ENCODE measurements around the gene FHIP2A. TPM values are rescaled to one million over a fixed set of nuclear protein-coding genes. Genes with fewer than 3 reads are reported as not detected.
A peak's percentile ranks its signal among the peaks of the same experiment; 100 is the strongest.

The FHIP2A gene
- total and polyA plus RNA-seq, 3 donors from 2014 or later: 30.3 to 44.8 (median 39.8) TPM

DNA sequence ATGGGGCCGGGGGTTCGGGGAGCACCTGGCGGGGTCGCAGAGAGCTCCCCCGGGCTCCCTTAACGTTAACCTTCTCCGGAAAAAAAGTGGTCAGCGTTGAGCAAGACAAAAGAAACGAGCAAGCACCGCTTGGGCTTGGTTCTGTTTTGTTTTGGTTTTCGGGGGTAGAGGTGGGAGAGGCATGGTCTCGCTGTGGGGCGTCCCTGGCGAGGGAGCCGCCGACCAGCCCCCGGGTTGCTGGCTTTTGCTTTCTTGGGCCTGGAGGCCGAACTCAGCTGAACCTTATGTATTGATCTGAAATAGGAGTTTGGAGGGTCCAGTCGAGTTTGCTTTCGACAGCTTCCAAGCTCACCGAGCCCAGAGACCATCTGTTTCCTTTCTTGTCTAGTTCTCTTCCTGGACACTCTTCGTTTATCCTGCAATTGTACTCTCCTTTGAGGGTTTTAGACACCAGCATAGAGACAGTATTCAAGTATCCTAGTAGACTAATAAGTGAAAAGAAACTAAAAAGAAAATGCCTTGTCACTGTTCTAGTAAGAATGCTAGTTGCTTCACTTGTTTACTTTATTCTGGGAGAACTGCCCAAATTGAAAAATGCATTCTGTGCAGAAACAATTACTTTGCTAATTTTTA is 980 bp downstream of the FHIP2A start:
- WGBS, 2 donors: 0 to 1% methylated on average over 22 of the region's 22 CpGs
- Histone ChIP-seq H3K36me3 (ENCODE audit: low read depth, missing control alignments) (no peaks in the 10 kb centered on the region), H3K9me3 (no peaks in the 10 kb centered on the region), H3K27me3 (no peaks in the 10 kb centered on the region), H3K4me1 (peaks cover 9% of the 10 kb centered on the region), H3K27ac (peak overlapping the region; percentile 98 to 99), H3K4me3 (peak overlapping the region; percentile 91 to 94)
- intact Hi-C loops (cut with DNase I; ENCODE audit: low total_unique reads): no loop called here
- TF ChIP-seq POLR2A (IDR thresholded peaks at IDR 0.05): no peak
- no peak for TF ChIP-seq CTCF (IDR thresholded peaks at IDR 0.05)
- DNase-seq: peak; percentile 53

GRCh38 chr10:114823077-114823463 is 1.5 kb downstream of the FHIP2A start:
- 3 to 5% methylated on average over 2 of the region's 2 CpGs for WGBS, 2 donors
- no peak for DNase-seq
- intact Hi-C loops (cut with DNase I; ENCODE audit: low total_unique reads): no loop called here

DNA sequence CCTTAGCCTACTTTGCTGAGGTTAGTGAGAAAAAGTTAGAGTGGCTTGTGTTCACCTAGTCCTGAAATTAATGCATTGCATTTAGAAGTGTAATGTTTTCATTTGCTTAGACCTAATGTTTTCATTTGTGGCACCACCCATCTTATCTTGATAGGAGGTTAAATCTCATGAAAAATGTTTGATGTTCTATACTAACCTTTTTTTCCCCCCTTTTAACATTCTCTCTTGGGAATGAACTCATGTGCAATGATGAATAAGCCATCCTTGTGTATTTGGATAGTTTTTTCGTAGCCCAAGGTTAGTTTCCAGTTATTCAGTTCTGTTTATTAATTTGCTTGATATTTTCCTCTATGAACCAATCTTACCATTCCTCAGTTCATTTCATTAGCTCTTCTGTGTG is 2.8 kb downstream of the FHIP2A start:
- Histone ChIP-seq H3K4me3 (no peak overlapping the region), H3K27me3 (no peaks in the 10 kb centered on the region), H3K4me1 (peaks cover 9% of the 10 kb centered on the region), H3K9me3 (no peaks in the 10 kb centered on the region), H3K36me3 (ENCODE audit: low read depth, missing control alignments) (no peaks in the 10 kb centered on the region), H3K27ac (peak overlapping the region in 1 of 2 donors; percentile 99)
- intact Hi-C loops (cut with DNase I; ENCODE audit: low total_unique reads): no loop called here
- TF ChIP-seq CTCF (IDR thresholded peaks at IDR 0.05): no peak
- TF ChIP-seq POLR2A (IDR thresholded peaks at IDR 0.05): no peak
- no peak for DNase-seq
- whole genome bisulfite sequencing, 2 donors: 62 to 63% methylated on average over 1 of the region's 1 CpG

More at GRCh38 chr10:114823077-114823463, 1.5 kb downstream of the FHIP2A start:
- Histone ChIP-seq H3K27me3 (no peaks in the 10 kb centered on the region), H3K4me3 (peak overlapping the region; percentile 91 to 94), H3K36me3 (ENCODE audit: low read depth, missing control alignments) (no peaks in the 10 kb centered on the region), H3K4me1 (peaks cover 9% of the 10 kb centered on the region), H3K27ac (peak overlapping the region; percentile 98 to 99), H3K9me3 (no peaks in the 10 kb centered on the region)
- no peak for TF ChIP-seq CTCF (IDR thresholded peaks at IDR 0.05)
- no peak for TF ChIP-seq POLR2A (IDR thresholded peaks at IDR 0.05)

DNA sequence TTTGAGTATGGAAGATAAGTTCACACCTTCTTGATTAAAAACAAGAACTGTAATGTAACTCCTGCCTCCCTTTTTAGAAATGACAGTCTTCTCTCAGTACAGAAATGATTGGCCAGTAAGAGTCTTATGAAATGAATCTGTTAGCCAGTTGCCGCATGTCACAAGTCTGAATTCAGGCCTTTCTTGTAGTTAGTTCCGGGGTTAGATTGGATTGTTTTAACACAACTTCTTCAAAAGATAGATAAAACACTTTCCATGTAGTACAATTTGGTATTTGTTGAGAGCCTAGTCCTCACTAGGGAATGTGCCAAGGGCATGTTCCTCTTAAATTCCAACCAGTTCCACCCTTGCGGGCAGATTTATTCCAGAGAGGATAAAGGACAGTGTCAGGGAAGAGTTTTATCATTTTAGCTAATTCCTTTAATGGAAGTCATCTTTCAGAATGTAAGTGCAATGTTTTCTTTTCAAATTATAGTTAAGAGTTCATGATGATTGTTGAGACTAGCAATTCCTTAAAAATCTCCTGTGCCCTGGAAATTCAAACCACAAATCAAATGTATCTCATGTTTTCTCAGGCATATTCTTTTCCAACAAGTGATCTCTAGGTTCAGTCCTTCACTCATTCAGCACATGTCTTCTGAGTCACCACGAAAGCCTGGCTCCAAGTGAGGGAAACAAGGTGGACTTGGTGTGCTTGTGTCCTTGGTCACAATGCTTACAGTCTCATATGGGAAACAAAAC is 4.1 kb downstream of the FHIP2A start:
- Histone ChIP-seq H3K27ac (peak overlapping the region in 1 of 2 donors; percentile 40), H3K9me3 (no peaks in the 10 kb centered on the region), H3K27me3 (no peaks in the 10 kb centered on the region), H3K4me3 (no peak overlapping the region), H3K4me1 (peaks cover 9% of the 10 kb centered on the region), H3K36me3 (ENCODE audit: low read depth, missing control alignments) (no peaks in the 10 kb centered on the region)
- 53 to 65% methylated on average over 4 of the region's 4 CpGs for WGBS, 2 donors
- TF ChIP-seq POLR2A (IDR thresholded peaks at IDR 0.05) (no peak), CTCF (IDR thresholded peaks at IDR 0.05) (no peak)
- intact Hi-C loops (cut with DNase I; ENCODE audit: low total_unique reads): no loop called here
- DNase-seq: no peak

Measured in testis (tissue), 3 donors.